MG63 (cell line): Measurements from ENCODE around the gene CCNK. TPM values are rescaled to one million over a fixed set of nuclear protein-coding genes. Genes with fewer than 3 reads are reported as not detected.
A peak's percentile ranks its signal among the peaks of the same experiment; 100 is the strongest.

Experiments
- DNase-seq: peaks from one replicate; pipeline ENCODE4 v3.0.0-alpha.2; 2020
- H3K27me3 ChIP-seq: fragments of 250-450 bp; sonication (Bioruptor Pico); 2 replicates; pipeline ENCODE4 v1.5.1; 2020; ENCODE audit warnings: mild to moderate bottlenecking, moderate library complexity
- H3K36me3 ChIP-seq: fragments of 250-450 bp; sonication (Bioruptor Pico); 2 replicates; pipeline ENCODE4 v1.5.1; 2020; ENCODE audit warnings: mild to moderate bottlenecking, moderate library complexity
- H3K4me3 ChIP-seq: fragments of 250-450 bp; sonication (Bioruptor Pico); 2 replicates; pipeline ENCODE4 v1.5.1; 2020; ENCODE audit warnings: mild to moderate bottlenecking, moderate library complexity
- H3K9me3 ChIP-seq: fragments of 250-450 bp; sonication (Bioruptor Pico); 2 replicates; pipeline ENCODE4 v1.5.1; 2020; ENCODE audit warnings: mild to moderate bottlenecking, moderate library complexity
- total RNA-seq: library from RNA; depleted of rRNA; stranded (reverse); fragments of >200 nt; shearing (Covaris generic); gene quantifications from 2 replicates; pipeline ENCODE4 v1.2.3, GENCODE V29; 2014; ENCODE audit warnings: low replicate concordance

The CCNK gene
- total RNA-seq, 1 experiment from 2014 or later: 2.9 TPM

DNA sequence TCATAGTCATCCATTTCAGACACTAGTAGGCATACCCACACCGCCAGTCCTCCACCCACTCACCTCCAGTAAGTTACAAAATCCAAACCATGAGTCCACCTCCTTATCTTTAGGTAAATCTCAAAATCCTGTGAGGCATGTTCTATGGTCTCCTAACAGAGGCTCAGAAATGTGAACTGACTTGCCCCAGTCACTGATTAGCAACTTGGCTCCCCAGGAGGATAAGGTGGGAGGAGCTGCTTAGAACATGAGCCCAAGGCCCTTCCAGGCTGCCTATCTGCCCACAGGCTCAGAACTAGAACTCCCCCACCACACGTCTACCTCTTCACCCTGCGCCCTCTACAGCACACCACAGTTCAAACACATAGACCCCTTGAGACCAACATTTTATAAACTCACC lies 20.4 kb upstream of the CCNK start:
- Histone ChIP-seq H3K9me3 (no peaks in the 10 kb centered on the region), H3K27me3 (no peaks in the 10 kb centered on the region), H3K4me3 (no peak overlapping the region), H3K36me3 (peaks cover 7% of the 10 kb centered on the region)
- no peak for DNase-seq

GRCh38 chr14:99461411-99462085 lies 19.7 kb upstream of the CCNK start:
- Histone ChIP-seq H3K36me3 (peaks cover 4% of the 10 kb centered on the region), H3K4me3 (no peak overlapping the region), H3K9me3 (no peaks in the 10 kb centered on the region), H3K27me3 (no peaks in the 10 kb centered on the region)
- DNase-seq: no peak

- peaks cover 4% of the 10 kb centered on the region for H3K36me3 ChIP-seq
- no peaks in the 10 kb centered on the region for H3K27me3 ChIP-seq
- no peaks in the 10 kb centered on the region for H3K9me3 ChIP-seq
- no peak overlapping the region for H3K4me3 ChIP-seq
- DNase-seq: no peak
Measured at GRCh38 chr14:99462210-99462609, 19.0 kb upstream of the CCNK start.

- Histone ChIP-seq H3K36me3 (peaks cover 2% of the 10 kb centered on the region; the same call in 1 of the 2 replicates), H3K4me3 (no peak overlapping the region), H3K9me3 (no peaks in the 10 kb centered on the region), H3K27me3 (no peaks in the 10 kb centered on the region)
- DNase-seq: no peak
Measured at GRCh38 chr14:99463974-99464373, 17.2 kb upstream of the CCNK start.

GRCh38 chr14:99465288-99465687 lies 15.9 kb upstream of the CCNK start:
- peaks cover 2% of the 10 kb centered on the region; the same call in 1 of the 2 replicates for H3K36me3 ChIP-seq
- no peak for DNase-seq
- no peaks in the 10 kb centered on the region for H3K9me3 ChIP-seq

GRCh38 chr14:99466758-99467157 lies 14.5 kb upstream of the CCNK start:
- no peak overlapping the region for H3K4me3 ChIP-seq
- DNase-seq: no peak
- H3K36me3 ChIP-seq: no peaks in the 10 kb centered on the region; the same call in 1 of the 2 replicates
- H3K9me3 ChIP-seq: no peaks in the 10 kb centered on the region
- no peaks in the 10 kb centered on the region for H3K27me3 ChIP-seq

More at GRCh38 chr14:99465288-99465687, 15.9 kb upstream of the CCNK start:
- no peaks in the 10 kb centered on the region for H3K27me3 ChIP-seq
- no peak overlapping the region for H3K4me3 ChIP-seq

DNA sequence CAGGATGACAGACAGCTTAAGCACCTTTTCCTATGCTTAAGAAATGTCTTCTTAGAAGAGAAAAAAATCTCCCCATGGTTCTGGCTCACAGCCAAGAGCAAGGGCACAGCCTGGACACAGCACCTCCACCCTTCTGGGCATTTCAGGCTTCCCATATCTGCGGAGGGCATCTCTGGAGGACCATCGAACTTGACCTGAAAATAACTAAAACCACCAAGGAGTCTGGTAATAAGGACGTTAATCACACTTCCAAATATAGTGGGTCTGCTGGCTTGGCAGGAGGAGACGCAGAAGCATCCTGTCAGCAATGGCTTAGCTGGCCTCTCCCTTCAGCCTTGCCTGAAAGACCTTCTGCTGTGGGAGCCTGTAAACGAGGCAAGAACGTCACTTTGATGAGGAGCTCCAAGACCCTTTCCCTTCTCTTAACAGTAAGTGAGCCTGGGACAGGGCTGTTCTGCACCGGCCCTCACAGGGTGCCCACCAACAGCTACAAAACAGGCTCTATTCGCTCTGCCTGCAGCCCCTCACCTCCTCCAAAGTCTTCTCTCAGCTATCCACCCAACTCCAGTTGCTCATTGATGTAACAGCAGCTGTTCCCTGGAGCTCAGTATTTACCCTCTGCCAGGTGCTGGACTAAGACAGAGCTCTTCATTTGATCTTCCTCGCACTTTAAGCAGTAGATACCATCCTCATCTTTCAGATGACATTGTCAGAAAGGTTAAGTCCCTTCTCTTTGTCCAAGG lies 13.7 kb upstream of the CCNK start:
- DNase-seq: no peak
- no peaks in the 10 kb centered on the region; the same call in 1 of the 2 replicates for H3K36me3 ChIP-seq
- H3K9me3 ChIP-seq: no peaks in the 10 kb centered on the region
- no peak overlapping the region for H3K4me3 ChIP-seq
- H3K27me3 ChIP-seq: no peaks in the 10 kb centered on the region

DNA sequence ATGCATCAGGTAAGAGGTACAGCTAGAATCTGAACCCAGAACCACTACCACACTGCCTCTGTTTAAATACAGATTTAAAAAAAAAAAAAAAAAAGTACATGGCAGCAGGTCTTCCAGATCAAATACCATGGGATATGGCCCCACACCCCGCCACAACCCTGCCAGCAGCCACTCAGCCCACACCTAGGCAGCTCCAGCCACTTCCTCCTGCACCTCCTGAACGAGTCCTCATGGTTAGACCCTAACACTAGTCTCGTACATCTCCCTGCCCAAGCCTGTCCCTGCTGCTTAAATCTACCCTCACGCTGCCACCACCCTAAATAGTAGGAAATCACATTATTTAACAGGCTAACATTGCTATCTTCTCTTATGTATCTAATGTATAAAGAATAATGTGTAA lies 13.1 kb upstream of the CCNK start:
- DNase-seq: no peak
- no peak overlapping the region for H3K4me3 ChIP-seq
- no peaks in the 10 kb centered on the region; the same call in 1 of the 2 replicates for H3K36me3 ChIP-seq
- H3K27me3 ChIP-seq: no peaks in the 10 kb centered on the region
- H3K9me3 ChIP-seq: no peaks in the 10 kb centered on the region

DNA sequence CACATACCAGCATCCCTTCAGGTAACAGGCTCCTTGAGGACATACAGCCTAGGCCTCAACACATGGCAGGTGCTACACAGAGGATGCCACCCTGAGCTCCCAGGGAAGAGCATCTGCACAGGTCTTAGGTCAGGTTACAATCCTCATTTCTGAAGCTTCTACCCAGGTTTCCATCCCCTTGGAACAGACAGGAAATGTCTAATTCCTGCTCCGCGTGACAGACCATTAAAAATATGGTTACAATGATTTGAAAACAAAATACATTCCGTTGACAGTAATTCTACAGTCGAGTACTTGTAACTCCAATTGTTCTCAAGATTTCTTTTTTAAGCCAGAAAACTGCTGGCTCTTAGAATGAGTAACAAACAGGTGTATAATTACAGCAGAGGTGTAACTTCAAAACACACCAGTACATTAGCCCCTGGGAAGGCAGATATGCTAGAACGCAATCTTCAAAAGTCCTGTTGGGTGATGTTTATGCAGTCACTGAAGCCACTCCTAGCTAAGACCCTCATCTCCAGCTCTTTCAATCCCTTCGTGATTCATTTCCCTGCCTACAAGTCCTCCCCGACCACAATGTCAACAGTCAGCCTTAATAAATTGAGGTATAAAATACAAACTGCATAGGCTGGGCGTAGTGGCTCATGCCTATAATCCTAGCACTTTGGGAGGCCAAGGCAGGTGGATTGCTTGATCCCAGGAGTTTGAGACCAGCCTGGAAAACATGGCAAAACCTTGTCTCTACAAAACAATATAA lies 12.2 kb upstream of the CCNK start:
- Histone ChIP-seq H3K9me3 (no peaks in the 10 kb centered on the region), H3K4me3 (no peak overlapping the region), H3K36me3 (no peaks in the 10 kb centered on the region; the same call in 1 of the 2 replicates), H3K27me3 (no peaks in the 10 kb centered on the region)
- DNase-seq: no peak

DNA sequence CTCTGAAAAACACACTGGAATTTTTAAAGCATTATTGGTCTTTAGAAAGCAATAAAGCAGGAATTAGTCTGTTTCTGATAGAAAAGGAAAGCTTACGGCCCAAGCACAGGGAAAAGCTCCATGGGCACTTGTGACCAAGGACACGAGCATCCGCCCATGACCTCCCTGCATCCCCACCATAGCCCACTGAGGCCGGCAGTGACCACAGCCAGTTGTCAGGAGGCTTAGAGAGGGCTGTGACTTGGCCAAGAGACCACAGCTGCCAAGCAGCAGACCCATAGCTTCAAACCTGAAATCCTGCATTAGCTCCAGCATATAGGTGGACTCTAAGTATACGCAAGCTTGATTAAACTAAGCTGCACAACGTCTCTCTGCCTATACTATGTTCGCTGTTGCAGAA lies 9.5 kb upstream of the CCNK start:
- no peaks in the 10 kb centered on the region for H3K27me3 ChIP-seq
- H3K9me3 ChIP-seq: no peaks in the 10 kb centered on the region
- no peak overlapping the region for H3K4me3 ChIP-seq
- H3K36me3 ChIP-seq: no peaks in the 10 kb centered on the region
- DNase-seq: no peak

DNA sequence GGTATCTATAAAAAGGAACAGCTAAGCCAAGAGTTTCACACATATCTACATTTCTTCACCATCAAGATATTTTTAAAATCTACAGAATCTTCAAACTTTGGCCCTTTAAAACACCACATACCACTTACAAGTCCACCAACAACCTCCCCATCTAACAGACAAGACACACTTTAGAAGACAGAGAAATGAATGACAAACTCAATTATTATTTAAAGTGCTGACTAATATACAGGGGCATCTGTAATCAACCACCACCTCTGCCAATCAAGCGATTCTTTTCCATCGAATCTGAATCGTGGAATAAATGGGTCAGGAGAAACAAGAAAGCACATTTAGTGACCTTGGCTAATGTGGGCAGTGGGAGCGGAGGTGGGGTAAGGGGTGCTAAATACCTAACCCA lies 8.3 kb upstream of the CCNK start:
- H3K9me3 ChIP-seq: no peaks in the 10 kb centered on the region
- H3K27me3 ChIP-seq: no peaks in the 10 kb centered on the region
- no peak for DNase-seq
- H3K4me3 ChIP-seq: no peak overlapping the region
- no peaks in the 10 kb centered on the region for H3K36me3 ChIP-seq

GRCh38 chr14:99473458-99473857 lies 7.8 kb upstream of the CCNK start:
- DNase-seq: no peak
- no peaks in the 10 kb centered on the region for H3K9me3 ChIP-seq
- no peaks in the 10 kb centered on the region for H3K27me3 ChIP-seq

GRCh38 chr14:99475179-99475578 lies 6.0 kb upstream of the CCNK start:
- Histone ChIP-seq H3K36me3 (no peaks in the 10 kb centered on the region), H3K9me3 (no peaks in the 10 kb centered on the region), H3K4me3 (no peak overlapping the region), H3K27me3 (no peaks in the 10 kb centered on the region)
- DNase-seq: no peak

More at GRCh38 chr14:99473458-99473857, 7.8 kb upstream of the CCNK start:
- Histone ChIP-seq H3K36me3 (no peaks in the 10 kb centered on the region), H3K4me3 (no peak overlapping the region)

DNA sequence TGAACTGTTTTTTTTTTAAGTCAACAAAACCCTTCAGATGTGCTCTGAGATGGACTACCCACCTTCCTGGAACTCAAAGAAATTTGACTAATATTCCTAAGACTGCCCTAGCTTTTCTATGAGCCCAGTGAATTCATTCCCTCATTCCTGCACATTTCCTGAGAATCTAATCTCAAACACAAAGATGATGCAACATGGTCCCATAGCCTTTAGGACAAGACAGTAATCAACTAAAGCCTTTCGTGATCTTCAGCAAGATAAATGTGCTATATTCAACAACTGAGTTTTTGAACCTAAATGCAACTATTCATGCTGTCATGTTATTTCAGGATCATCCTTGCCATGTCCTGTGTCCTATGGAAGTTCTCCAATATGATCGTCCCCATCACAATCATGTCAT lies 5.5 kb upstream of the CCNK start:
- Histone ChIP-seq H3K36me3 (no peaks in the 10 kb centered on the region), H3K27me3 (no peaks in the 10 kb centered on the region), H3K9me3 (no peaks in the 10 kb centered on the region), H3K4me3 (no peak overlapping the region)
- DNase-seq: no peak

GRCh38 chr14:99476864-99477263 lies 4.3 kb upstream of the CCNK start:
- Histone ChIP-seq H3K36me3 (no peaks in the 10 kb centered on the region), H3K9me3 (no peaks in the 10 kb centered on the region), H3K4me3 (no peak overlapping the region), H3K27me3 (no peaks in the 10 kb centered on the region)
- DNase-seq: no peak

DNA sequence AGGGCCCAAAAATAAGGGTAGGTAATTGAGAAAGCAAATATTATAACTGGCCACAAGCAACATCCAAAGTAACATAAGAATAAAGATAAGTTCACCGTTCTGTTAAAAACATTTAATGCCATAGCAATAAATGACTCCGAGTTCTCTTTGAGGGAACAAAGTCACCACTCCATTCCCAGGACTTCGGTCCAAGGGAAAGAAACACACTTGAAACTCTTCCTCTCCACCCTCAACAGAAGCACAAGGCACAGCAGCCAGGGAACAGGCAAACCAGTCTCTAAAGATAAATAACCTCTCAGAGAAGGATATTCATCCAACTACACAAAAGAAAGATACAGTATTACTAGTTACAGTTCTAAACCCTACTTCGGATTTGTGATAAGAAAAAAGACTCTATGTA lies 3.1 kb upstream of the CCNK start:
- DNase-seq: no peak
- Histone ChIP-seq H3K27me3 (no peaks in the 10 kb centered on the region), H3K9me3 (no peaks in the 10 kb centered on the region), H3K36me3 (no peaks in the 10 kb centered on the region), H3K4me3 (no peak overlapping the region; the same call in 1 of the 2 replicates)

- H3K4me3 ChIP-seq: peak overlapping the region; percentile 87
- H3K36me3 ChIP-seq: no peaks in the 10 kb centered on the region
- H3K9me3 ChIP-seq: no peaks in the 10 kb centered on the region
- no peaks in the 10 kb centered on the region for H3K27me3 ChIP-seq
- DNase-seq: no peak
Measured at GRCh38 chr14:99479160-99479905, 1.9 kb upstream of the CCNK start.
